GM12864 (cell line): Measurements from ENCODE around the gene ADRB2.

Source experiments
- DNase-seq: peaks from one replicate; pipeline ENCODE4 v3.0.0-alpha.2; 2011; ENCODE audit warnings: low read depth
- H3K4me3 ChIP-seq: 2 replicates; pipeline ENCODE4 v1.5.1; 2011; ENCODE audit warnings: mild to moderate bottlenecking, low read depth, low read length, control low read depth
- CTCF ChIP-seq: IDR thresholded peaks from 2 replicates; pipeline ENCODE4 v1.5.1; 2011; ENCODE audit warnings: low read depth, mild to moderate bottlenecking, moderate library complexity, low read length, control low read depth, inconsistent platforms; ENCODE audit errors: missing control alignments

Gene ADRB2

GRCh38 chr5:148855249-148856008 lies 29.0 kb downstream of the ADRB2 start:
- TF ChIP-seq CTCF = no peak
- H3K4me3 ChIP-seq = no peak overlapping the region

GRCh38 chr5:148856009-148856367 lies 29.6 kb downstream of the ADRB2 start:
- no peak for TF ChIP-seq CTCF
- H3K4me3 ChIP-seq = no peak overlapping the region
- DNase-seq = no peak

More at GRCh38 chr5:148855249-148856008, 29.0 kb downstream of the ADRB2 start:
- no peak for DNase-seq

DNA sequence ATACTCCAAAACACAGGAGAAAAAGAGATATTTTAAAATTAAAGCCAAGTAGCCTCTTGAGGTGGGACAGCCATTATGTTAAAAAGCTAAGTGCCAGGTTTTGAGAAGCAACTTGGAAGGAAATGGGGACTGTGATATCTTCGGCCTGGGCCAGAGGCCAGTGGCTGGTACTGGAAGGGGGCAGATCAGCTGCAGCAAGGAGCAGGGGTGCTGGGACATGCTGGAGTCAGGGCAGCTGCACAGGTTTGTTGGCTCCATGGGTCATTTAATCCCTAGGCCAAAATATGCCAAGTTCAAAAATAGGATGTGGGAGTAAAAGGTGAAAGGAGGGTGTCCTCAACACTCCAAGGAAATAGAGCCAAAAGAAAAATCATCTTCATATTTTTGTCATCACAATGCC lies 30.0 kb downstream of the ADRB2 start:
- no peak for DNase-seq
- no peak overlapping the region for H3K4me3 ChIP-seq
- TF ChIP-seq CTCF = no peak

DNA sequence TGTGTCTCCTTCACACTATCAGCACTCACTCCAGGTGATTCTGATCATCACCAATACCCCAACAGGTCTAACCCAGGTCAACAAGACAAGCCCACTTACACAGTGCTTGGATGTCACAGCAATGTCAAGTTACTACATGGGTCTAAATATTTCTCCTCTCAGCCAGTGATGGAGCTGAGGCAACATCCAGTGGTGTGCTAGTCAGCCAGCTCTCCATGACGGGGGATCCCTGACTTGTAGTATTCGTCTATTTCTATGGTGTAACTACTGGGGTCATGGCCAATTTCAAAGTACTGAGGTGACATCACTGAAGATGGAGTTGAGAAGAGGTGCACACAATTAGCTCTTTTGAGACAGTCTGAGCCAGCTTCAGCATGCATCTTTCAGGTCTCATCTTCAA lies 31.1 kb downstream of the ADRB2 start:
- no peak for TF ChIP-seq CTCF
- no peak overlapping the region for H3K4me3 ChIP-seq
- no peak for DNase-seq

GRCh38 chr5:148858106-148858505 lies 31.7 kb downstream of the ADRB2 start:
- no peak for TF ChIP-seq CTCF
- no peak overlapping the region for H3K4me3 ChIP-seq

DNA sequence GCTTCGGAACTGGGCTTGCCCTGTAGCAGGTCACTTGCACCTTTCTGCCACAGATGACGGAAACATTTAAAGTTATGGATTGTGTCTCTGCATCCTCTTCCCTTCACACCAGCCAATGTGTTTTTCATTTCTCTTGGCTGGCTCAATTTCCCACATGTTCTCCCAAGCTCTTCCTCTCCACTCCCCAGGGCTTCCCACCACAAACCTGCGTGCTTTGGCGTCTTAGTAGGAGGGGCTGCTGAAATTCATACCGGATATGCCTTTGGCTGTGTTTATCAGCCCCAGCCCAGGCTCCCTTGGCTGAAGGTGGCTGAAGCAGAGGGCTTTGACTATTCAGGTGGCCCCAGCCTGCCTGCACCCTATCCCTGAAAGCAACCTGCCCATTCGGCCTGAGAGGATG lies 32.1 kb downstream of the ADRB2 start:
- no peak overlapping the region for H3K4me3 ChIP-seq
- no peak for DNase-seq
- no peak for TF ChIP-seq CTCF

More at GRCh38 chr5:148858106-148858505, 31.7 kb downstream of the ADRB2 start:
- DNase-seq = no peak

DNA sequence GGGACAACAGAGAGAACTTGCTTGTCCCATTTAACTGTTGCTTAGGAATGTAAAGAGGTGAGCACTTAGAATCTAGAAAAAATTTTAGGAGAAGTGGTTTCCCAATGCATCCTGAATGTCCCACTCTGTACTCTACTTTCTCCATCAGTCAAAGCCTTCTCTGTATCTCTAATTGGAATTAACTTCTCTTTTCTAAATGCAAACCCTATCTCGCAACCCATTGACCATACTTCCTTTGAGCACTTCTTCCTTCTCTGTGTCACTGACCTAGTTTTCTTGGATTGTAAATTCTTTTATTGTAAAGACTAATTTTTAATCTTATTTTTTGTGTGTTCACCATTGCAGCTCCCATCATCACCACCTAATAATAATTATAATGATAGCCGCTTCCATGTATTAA lies 33.3 kb downstream of the ADRB2 start:
- H3K4me3 ChIP-seq = no peak overlapping the region
- DNase-seq = no peak
- no peak for TF ChIP-seq CTCF
